ENCODE data around the gene KCNG2.

The KCNG2 gene

GRCh38 chr18:79942786-79943607 is 145.3 kb downstream of the KCNG2 start:
- no peak for DNase-seq

- no peak for DNase-seq
These were observed 145.9 kb downstream of the KCNG2 start for GRCh38 chr18:79943608-79944125.

GRCh38 chr18:79944126-79944731 is 146.5 kb downstream of the KCNG2 start:
- DNase-seq: no peak

- DNase-seq: no peak
These were observed 147.0 kb downstream of the KCNG2 start for GRCh38 chr18:79944746-79945117.

- no peak for DNase-seq
These were observed 147.6 kb downstream of the KCNG2 start for GRCh38 chr18:79945118-79946042.

- DNase-seq: no peak
These were observed 149.5 kb downstream of the KCNG2 start for GRCh38 chr18:79947054-79947755.

- DNase-seq: no peak
These were observed 150.3 kb downstream of the KCNG2 start for GRCh38 chr18:79947881-79948610.

GRCh38 chr18:79948719-79949411 is 151.1 kb downstream of the KCNG2 start:
- DNase-seq: no peak
